Measurements from ENCODE around the gene YBEY. TPM values are rescaled to one million over a fixed set of nuclear protein-coding genes. Genes with fewer than 3 reads are reported as not detected.

YBEY gene
- total RNA-seq, 4 donors from 2014 or later = 4.7 to 17.9 (median 11.7) TPM

Other genes with a start within 250 kb of the YBEY start
- 100 to 1,000 TPM in 1 of 4 donors, 10 to 100 TPM in 3; 23.0 to 328 (median 62.0) TPM for gene COL6A2, start 188.2 kb upstream of the YBEY start, total RNA-seq
- not detected for gene FTCD, start 130.8 kb upstream of the YBEY start, total RNA-seq
- gene SPATC1L, start 101.9 kb upstream of the YBEY start, total RNA-seq = 1 to 10 TPM; 4.0 to 7.2 (median 6.3) TPM
- gene LSS, start 57.6 kb upstream of the YBEY start, total RNA-seq = 100 to 1,000 TPM in 3 of 4 donors, 10 to 100 TPM in 1; 55.5 to 131 (median 115) TPM
- 10 to 100 TPM; 31.3 to 72.7 (median 63.2) TPM for gene MCM3AP, start 731 bp upstream of the YBEY start, total RNA-seq
- 1 to 10 TPM; 2.1 to 4.4 (median 2.7) TPM for gene C21orf58, start 37.5 kb downstream of the YBEY start, total RNA-seq
- 10 to 100 TPM; 26.8 to 38.7 (median 29.9) TPM for gene PCNT, start 37.8 kb downstream of the YBEY start, total RNA-seq
- gene DIP2A, start 172.5 kb downstream of the YBEY start, total RNA-seq = 10 to 100 TPM; 16.7 to 40.3 (median 33.0) TPM

Measured in esophagus squamous epithelium (tissue), 4 donors.